Ishikawa (cell line): Measurements from ENCODE around the gene LEKR1.

Experiments used
- CEBPB ChIP-seq: IDR thresholded peaks from 2 replicates; pipeline ENCODE4 v1.6.1; 2012
- CREB1 ChIP-seq: IDR thresholded peaks from 2 replicates; pipeline ENCODE4 v1.6.1; 2012; ENCODE audit warnings: low read depth
- EGR1 ChIP-seq: IDR thresholded peaks from 2 replicates; pipeline ENCODE4 v1.6.1; 2012
- EP300 ChIP-seq: IDR thresholded peaks from 2 replicates; pipeline ENCODE4 v1.6.1; 2012; ENCODE audit warnings: borderline replicate concordance
- FOXM1 ChIP-seq: IDR thresholded peaks from 2 replicates; pipeline ENCODE4 v1.6.1; 2012; ENCODE audit warnings: low read depth, borderline replicate concordance
- MAX ChIP-seq: IDR thresholded peaks from 2 replicates; pipeline ENCODE4 v1.6.1; 2012
- NFIC ChIP-seq: IDR thresholded peaks from 2 replicates; pipeline ENCODE4 v1.6.1; 2012
- RAD21 ChIP-seq: IDR thresholded peaks from 2 replicates; pipeline ENCODE4 v1.6.1; 2012; ENCODE audit warnings: low read depth
- TAF1 ChIP-seq: IDR thresholded peaks from 2 replicates; pipeline ENCODE4 v1.6.1; 2012; ENCODE audit warnings: low read depth, mild to moderate bottlenecking
- TCF12 ChIP-seq: IDR thresholded peaks from 2 replicates; pipeline ENCODE4 v1.6.1; 2012; ENCODE audit warnings: low read depth
- TEAD4 ChIP-seq: IDR thresholded peaks from 2 replicates; pipeline ENCODE4 v1.6.1; 2012
- YY1 ChIP-seq: IDR thresholded peaks from 2 replicates; pipeline ENCODE4 v1.6.1; 2012; ENCODE audit warnings: low read depth
- ZBTB7A ChIP-seq: IDR thresholded peaks from 2 replicates; pipeline ENCODE4 v1.6.1; 2012; ENCODE audit warnings: low read depth
- TF ChIP-seq, protein P1 (sequence below): IDR thresholded peaks from 2 replicates; pipeline ENCODE4 v1.6.1; 2012
- TF ChIP-seq, protein P2 (sequence below): IDR thresholded peaks from 2 replicates; pipeline ENCODE4 v1.6.1; 2012; ENCODE audit warnings: low read depth, mild to moderate bottlenecking

LEKR1 gene

DNA sequence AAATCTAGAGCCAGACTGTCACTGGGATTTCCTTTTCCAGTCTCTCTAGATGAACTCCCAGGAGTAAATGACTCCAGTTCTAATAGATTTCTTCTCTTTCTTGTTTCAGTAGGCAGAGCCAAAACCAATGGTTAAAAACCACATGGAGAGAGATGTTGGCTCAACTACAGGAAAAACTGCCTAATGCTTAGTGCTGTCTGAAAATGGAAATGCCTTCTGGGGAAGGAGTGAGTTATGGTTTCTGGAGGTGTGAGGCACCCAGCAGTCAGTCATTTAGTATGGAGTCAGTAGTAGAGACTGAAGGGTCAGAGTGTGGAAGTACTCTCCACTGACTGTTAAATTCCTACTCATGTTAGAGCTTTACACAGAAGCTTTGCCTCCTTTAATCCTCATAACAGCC is 197.1 kb downstream of the LEKR1 start:
- no peak for TF ChIP-seq RAD21
- no peak for TF ChIP-seq FOXM1
- no peak for TF ChIP-seq YY1
- no peak for TF ChIP-seq CREB1
- no peak for TF ChIP-seq EGR1
- TF ChIP-seq, protein P1, sequence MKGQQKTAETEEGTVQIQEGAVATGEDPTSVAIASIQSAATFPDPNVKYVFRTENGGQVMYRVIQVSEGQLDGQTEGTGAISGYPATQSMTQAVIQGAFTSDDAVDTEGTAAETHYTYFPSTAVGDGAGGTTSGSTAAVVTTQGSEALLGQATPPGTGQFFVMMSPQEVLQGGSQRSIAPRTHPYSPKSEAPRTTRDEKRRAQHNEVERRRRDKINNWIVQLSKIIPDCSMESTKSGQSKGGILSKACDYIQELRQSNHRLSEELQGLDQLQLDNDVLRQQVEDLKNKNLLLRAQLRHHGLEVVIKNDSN, result no peak
- no peak for TF ChIP-seq TEAD4
- no peak for TF ChIP-seq TAF1
- TF ChIP-seq MAX, result no peak
- no peak for TF ChIP-seq NFIC
- TF ChIP-seq ZBTB7A, result no peak
- TF ChIP-seq TCF12, result no peak
- no peak for TF ChIP-seq CEBPB
- TF ChIP-seq, protein P2, sequence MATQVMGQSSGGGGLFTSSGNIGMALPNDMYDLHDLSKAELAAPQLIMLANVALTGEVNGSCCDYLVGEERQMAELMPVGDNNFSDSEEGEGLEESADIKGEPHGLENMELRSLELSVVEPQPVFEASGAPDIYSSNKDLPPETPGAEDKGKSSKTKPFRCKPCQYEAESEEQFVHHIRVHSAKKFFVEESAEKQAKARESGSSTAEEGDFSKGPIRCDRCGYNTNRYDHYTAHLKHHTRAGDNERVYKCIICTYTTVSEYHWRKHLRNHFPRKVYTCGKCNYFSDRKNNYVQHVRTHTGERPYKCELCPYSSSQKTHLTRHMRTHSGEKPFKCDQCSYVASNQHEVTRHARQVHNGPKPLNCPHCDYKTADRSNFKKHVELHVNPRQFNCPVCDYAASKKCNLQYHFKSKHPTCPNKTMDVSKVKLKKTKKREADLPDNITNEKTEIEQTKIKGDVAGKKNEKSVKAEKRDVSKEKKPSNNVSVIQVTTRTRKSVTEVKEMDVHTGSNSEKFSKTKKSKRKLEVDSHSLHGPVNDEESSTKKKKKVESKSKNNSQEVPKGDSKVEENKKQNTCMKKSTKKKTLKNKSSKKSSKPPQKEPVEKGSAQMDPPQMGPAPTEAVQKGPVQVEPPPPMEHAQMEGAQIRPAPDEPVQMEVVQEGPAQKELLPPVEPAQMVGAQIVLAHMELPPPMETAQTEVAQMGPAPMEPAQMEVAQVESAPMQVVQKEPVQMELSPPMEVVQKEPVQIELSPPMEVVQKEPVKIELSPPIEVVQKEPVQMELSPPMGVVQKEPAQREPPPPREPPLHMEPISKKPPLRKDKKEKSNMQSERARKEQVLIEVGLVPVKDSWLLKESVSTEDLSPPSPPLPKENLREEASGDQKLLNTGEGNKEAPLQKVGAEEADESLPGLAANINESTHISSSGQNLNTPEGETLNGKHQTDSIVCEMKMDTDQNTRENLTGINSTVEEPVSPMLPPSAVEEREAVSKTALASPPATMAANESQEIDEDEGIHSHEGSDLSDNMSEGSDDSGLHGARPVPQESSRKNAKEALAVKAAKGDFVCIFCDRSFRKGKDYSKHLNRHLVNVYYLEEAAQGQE, result no peak
- no peak for TF ChIP-seq EP300

DNA sequence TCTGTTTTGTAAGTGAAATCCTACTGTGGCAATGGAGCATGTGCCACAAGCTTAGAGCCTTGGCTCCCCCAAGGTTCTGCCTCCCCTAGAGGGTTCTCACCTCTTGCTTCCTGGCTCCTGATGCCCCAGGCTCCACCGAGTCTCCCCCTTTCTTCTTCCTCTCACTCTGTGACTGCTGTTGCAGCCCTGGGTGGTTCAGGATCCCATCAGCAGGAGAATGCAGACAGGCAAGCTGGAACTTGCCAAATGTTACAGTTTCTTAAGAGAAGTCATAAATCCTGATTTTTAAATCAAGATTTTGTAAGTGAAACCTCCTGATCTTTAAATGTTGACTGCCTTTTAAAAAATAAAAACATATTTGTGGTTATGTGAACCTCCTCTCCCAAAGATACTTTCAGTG is 199.9 kb downstream of the LEKR1 start:
- TF ChIP-seq, protein P1, result no peak
- TF ChIP-seq TAF1 (no peak), YY1 (no peak), NFIC (no peak), ZBTB7A (no peak)

GRCh38 chr3:157027861-157028745 is 201.9 kb downstream of the LEKR1 start:
- TF ChIP-seq EGR1 (no peak), TEAD4 (no peak), MAX (no peak), TCF12 (no peak)
- TF ChIP-seq, protein P2, result no peak

GRCh38 chr3:157029365-157029790 is 203.2 kb downstream of the LEKR1 start:
- TF ChIP-seq RAD21, result no peak
- TF ChIP-seq YY1, result no peak
- no peak for TF ChIP-seq CEBPB
- TF ChIP-seq TCF12, result no peak
- TF ChIP-seq NFIC, result no peak
- TF ChIP-seq EGR1, result no peak
- TF ChIP-seq MAX, result no peak
- TF ChIP-seq, protein P1, result no peak

DNA sequence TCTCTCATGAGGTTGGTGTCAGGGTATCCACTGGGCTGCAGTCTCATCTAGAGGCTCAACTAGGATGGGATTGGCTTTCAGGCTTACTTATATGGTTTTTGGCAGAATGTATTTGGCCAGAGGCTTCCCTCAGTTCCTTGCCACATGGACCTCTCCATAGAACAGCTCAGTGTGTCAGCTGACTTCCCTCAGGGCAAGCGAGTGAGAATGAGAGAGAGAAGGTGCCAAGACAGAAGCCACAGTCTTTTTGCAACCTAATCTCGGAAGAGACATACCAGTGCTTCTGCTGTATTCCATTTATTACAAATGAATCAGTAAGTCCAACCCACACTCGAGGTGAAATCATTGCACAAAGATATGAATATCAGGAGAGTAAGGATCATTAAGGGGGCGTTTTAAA is 204.6 kb downstream of the LEKR1 start:
- no peak for TF ChIP-seq TCF12
- no peak for TF ChIP-seq TEAD4
- no peak for TF ChIP-seq YY1
- TF ChIP-seq, protein P2, result no peak
- TF ChIP-seq TAF1, result no peak
- TF ChIP-seq, protein P1, result no peak
- TF ChIP-seq FOXM1, result no peak
- no peak for TF ChIP-seq CEBPB
- TF ChIP-seq RAD21, result no peak
- TF ChIP-seq NFIC, result no peak
- no peak for TF ChIP-seq MAX
- no peak for TF ChIP-seq EGR1
- no peak for TF ChIP-seq CREB1
- no peak for TF ChIP-seq ZBTB7A
